Activated naive CD4-positive, alpha-beta T cell treated with anti-CD3 and anti-CD28 coated beads, Interleukin-2, amount 50 U/mL, for 24 hours (primary cell): ENCODE measurements around the gene CFAP206.
A peak's percentile ranks its signal among the peaks of the same experiment; 100 is the strongest.

Source experiments
- H3K27ac Mint-ChIP-seq: one replicate; pipeline ENCODE4 v1.8.0; 2021; ENCODE audit warnings: mild to moderate bottlenecking, mixed read lengths
- H3K27me3 Mint-ChIP-seq: one replicate; pipeline ENCODE4 v1.8.0; 2021; ENCODE audit warnings: mixed read lengths
- H3K36me3 Mint-ChIP-seq: one replicate; pipeline ENCODE4 v1.8.0; 2021; ENCODE audit warnings: mixed read lengths
- H3K4me1 Mint-ChIP-seq: one replicate; pipeline ENCODE4 v1.8.0; 2021; ENCODE audit warnings: mixed read lengths
- H3K4me3 Mint-ChIP-seq: one replicate; pipeline ENCODE4 v1.8.0; 2021; ENCODE audit warnings: mild to moderate bottlenecking, mixed read lengths
- H3K9me3 Mint-ChIP-seq: one replicate; pipeline ENCODE4 v1.8.0; 2021; ENCODE audit warnings: mixed read lengths

CFAP206 gene, protein sequence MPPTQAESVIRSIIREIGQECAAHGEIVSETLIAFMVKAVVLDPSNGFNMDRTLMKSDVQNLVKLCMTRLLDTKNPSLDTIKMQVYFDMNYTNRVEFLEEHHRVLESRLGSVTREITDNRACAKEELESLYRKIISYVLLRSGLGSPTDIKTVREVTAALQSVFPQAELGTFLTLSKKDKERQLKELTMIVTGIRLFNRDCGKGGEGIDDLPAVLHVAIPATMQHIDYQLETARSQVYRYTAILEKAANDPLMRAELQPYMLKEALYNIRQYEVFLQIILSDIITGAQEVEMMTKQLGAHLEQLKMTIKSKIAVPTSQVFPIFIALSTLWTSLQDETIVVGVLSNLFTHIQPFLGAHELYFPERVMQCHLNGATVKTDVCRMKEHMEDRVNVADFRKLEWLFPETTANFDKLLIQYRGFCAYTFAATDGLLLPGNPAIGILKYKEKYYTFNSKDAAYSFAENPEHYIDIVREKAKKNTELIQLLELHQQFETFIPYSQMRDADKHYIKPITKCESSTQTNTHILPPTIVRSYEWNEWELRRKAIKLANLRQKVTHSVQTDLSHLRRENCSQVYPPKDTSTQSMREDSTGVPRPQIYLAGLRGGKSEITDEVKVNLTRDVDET

DNA sequence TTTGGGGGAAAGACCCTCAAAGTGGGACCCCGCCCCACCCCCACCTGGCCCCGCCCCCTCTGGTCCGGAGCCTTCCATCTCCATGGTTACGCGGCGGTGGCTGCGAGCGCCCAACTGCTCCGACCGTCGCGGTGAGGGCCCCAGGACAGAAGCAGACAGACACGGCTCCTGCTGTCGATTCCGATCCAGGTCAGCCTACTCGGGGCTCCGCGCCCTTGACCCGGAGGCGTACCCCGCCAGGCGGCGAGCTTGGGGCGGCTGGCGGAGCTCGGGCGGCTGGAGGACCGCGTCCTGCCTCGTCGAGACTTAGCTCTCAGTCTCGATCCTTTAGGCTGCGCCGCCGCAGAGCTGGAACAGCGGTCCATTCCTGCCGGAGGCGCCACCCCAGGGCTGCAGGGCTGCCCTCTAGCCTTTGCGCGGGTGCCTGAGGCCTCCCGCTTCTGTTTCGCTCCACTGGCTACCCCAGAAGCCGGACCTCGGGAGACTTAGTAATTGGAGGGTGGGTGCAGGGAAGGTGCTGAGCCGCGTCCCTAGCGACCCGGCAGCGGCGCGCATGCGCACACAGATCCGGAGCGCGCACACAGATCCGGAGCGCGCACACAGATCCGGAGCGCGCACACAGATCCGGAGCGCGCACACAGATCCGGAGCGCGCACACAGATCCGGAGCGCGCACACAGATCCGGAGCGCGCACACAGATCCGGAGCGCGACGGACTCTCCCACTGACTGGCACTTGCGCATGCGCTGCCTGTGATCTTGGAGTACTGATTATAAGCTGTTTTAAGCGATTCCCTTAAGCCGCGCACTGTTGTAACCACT is at the start of gene CFAP206:
Gene CFAP206, plus strand, starts transcription at position 72 of the 820 bp plus-strand sequence. CDS start 1,868 bp downstream, outside the sequence.
- Mint-ChIP-seq H3K27me3 (peaks cover 14% of the 10 kb centered on the region), H3K36me3 (no peaks in the 10 kb centered on the region), H3K9me3 (no peaks in the 10 kb centered on the region), H3K4me3 (peak within 1 kb of the TSS; percentile 84), H3K27ac (peak within 1 kb of the TSS; percentile 36), H3K4me1 (peaks cover 15% of the 10 kb centered on the region)

- peaks cover 13% of the 10 kb centered on the region for H3K36me3 Mint-ChIP-seq
- no peak overlapping the region for H3K27ac Mint-ChIP-seq
- H3K4me3 Mint-ChIP-seq, result no peak overlapping the region
- no peaks in the 10 kb centered on the region for H3K27me3 Mint-ChIP-seq
- no peaks in the 10 kb centered on the region for H3K9me3 Mint-ChIP-seq
- no peaks in the 10 kb centered on the region for H3K4me1 Mint-ChIP-seq
Measured at GRCh38 chr6:87364602-87365252, 43.0 kb upstream of the CFAP206 start.

- Mint-ChIP-seq H3K4me1 (no peaks in the 10 kb centered on the region), H3K4me3 (no peak overlapping the region), H3K36me3 (peaks cover 10% of the 10 kb centered on the region), H3K27ac (no peak overlapping the region), H3K9me3 (no peaks in the 10 kb centered on the region), H3K27me3 (no peaks in the 10 kb centered on the region)
Measured at GRCh38 chr6:87366072-87366827, 41.5 kb upstream of the CFAP206 start.

DNA sequence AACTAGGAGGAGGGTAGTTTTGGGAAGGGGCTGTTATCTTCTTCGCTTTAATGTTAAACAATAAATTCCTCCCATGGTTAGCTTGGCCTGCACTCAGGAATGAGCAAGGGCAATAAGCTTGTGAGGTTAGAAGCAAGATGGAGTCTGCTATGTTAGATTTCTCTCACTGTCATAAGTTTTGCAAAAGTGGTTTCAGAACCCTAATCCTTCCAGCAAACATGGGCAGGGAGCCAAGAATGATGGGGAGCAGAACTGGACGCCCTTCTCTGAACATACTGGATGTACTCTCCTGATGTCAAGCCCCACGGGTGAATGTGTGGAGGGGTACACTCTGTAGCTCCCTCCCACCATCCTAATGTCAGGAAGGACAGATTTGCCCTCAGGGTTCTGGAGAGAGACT is 40.9 kb upstream of the CFAP206 start:
- Mint-ChIP-seq H3K36me3 (peaks cover 11% of the 10 kb centered on the region), H3K27me3 (no peaks in the 10 kb centered on the region), H3K9me3 (no peaks in the 10 kb centered on the region), H3K27ac (no peak overlapping the region), H3K4me1 (no peaks in the 10 kb centered on the region), H3K4me3 (no peak overlapping the region)

DNA sequence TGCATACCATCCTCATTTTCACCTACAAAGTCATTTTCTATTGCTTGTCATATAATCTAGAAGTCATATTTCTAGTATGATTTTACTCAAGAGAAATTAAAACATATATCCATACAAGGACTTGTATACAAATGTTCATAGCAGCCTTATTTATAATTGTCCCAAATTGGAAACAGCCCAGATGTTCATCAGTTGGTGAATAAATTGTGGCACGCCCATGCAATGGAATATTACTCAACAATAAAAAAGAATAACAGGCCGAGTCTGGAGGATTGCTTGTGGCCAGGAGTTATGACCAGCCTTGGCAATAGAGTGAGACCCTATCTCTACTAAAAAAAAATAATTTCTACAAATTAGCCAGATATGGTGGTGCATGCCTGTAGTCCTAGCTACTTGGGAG is 34.4 kb upstream of the CFAP206 start:
- H3K27me3 Mint-ChIP-seq, result no peaks in the 10 kb centered on the region
- H3K36me3 Mint-ChIP-seq, result peaks cover 2% of the 10 kb centered on the region
- no peak overlapping the region for H3K27ac Mint-ChIP-seq

GRCh38 chr6:87375315-87375714 is 32.5 kb upstream of the CFAP206 start:
- H3K4me3 Mint-ChIP-seq, result no peak overlapping the region
- no peak overlapping the region for H3K27ac Mint-ChIP-seq
- H3K27me3 Mint-ChIP-seq, result no peaks in the 10 kb centered on the region
- H3K9me3 Mint-ChIP-seq, result no peaks in the 10 kb centered on the region
- no peaks in the 10 kb centered on the region for H3K4me1 Mint-ChIP-seq
- H3K36me3 Mint-ChIP-seq, result peaks cover 2% of the 10 kb centered on the region

More for the DNA sequence above, 34.4 kb upstream of the CFAP206 start:
- H3K4me1 Mint-ChIP-seq, result no peaks in the 10 kb centered on the region
- H3K4me3 Mint-ChIP-seq, result no peak overlapping the region
- H3K9me3 Mint-ChIP-seq, result no peaks in the 10 kb centered on the region

- H3K36me3 Mint-ChIP-seq, result peaks cover 2% of the 10 kb centered on the region
- H3K27me3 Mint-ChIP-seq, result no peaks in the 10 kb centered on the region
- no peaks in the 10 kb centered on the region for H3K4me1 Mint-ChIP-seq
- H3K27ac Mint-ChIP-seq, result no peak overlapping the region
- no peaks in the 10 kb centered on the region for H3K9me3 Mint-ChIP-seq
- H3K4me3 Mint-ChIP-seq, result no peak overlapping the region
Measured at GRCh38 chr6:87376643-87377042, 31.1 kb upstream of the CFAP206 start.

- Mint-ChIP-seq H3K27ac (no peak overlapping the region), H3K4me1 (no peaks in the 10 kb centered on the region), H3K27me3 (no peaks in the 10 kb centered on the region), H3K9me3 (no peaks in the 10 kb centered on the region), H3K36me3 (no peaks in the 10 kb centered on the region), H3K4me3 (no peak overlapping the region)
Measured at GRCh38 chr6:87378947-87379346, 28.8 kb upstream of the CFAP206 start.

GRCh38 chr6:87382861-87383260 is 24.9 kb upstream of the CFAP206 start:
- no peaks in the 10 kb centered on the region for H3K27me3 Mint-ChIP-seq
- no peaks in the 10 kb centered on the region for H3K36me3 Mint-ChIP-seq
- no peak overlapping the region for H3K27ac Mint-ChIP-seq
- H3K4me1 Mint-ChIP-seq, result no peaks in the 10 kb centered on the region
- no peak overlapping the region for H3K4me3 Mint-ChIP-seq
- no peaks in the 10 kb centered on the region for H3K9me3 Mint-ChIP-seq

DNA sequence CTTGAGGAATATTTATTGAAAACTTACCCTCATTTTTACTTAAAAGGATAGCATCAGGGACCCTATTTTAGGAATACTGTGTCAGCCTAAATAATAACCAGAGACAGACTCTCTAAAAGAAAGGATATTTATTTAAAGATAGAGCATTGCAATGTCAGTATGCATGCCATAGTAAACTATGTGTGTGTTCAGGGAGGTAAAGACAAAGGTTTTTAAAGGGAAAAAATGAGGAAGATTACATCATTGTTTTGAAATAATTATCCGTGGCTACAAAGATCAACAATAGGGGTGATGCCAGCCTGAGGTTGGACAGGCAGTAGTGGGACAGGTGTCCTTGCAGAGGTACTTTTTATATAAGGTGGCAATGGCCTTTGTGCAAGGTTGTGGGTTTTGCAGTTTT is 23.7 kb upstream of the CFAP206 start:
- no peaks in the 10 kb centered on the region for H3K9me3 Mint-ChIP-seq
- no peak overlapping the region for H3K27ac Mint-ChIP-seq
- H3K36me3 Mint-ChIP-seq, result no peaks in the 10 kb centered on the region
- no peaks in the 10 kb centered on the region for H3K4me1 Mint-ChIP-seq
- no peak overlapping the region for H3K4me3 Mint-ChIP-seq
- H3K27me3 Mint-ChIP-seq, result no peaks in the 10 kb centered on the region

- Mint-ChIP-seq H3K36me3 (no peaks in the 10 kb centered on the region), H3K4me3 (no peak overlapping the region), H3K27ac (no peak overlapping the region), H3K27me3 (no peaks in the 10 kb centered on the region), H3K9me3 (no peaks in the 10 kb centered on the region), H3K4me1 (no peaks in the 10 kb centered on the region)
Measured at GRCh38 chr6:87384449-87384848, 23.3 kb upstream of the CFAP206 start.

DNA sequence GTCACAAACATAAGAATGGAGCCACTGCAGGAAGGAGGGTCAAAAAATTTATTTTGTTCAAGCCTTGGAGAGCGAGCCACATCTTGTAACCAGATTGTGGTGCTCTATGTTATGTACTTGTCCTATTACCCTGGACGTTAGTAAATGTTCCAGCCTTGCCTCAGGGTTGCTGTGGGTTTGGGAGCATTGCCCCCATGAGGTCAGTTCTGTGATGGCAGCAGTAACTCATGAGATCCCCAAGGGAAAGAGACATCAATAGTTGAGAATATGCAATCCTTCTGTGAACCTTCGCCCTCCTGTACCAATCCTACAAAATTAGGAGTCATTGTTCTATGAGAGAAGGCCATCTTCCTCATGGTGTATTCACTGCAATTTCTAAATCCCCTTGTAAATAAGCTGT is 16.4 kb upstream of the CFAP206 start:
- Mint-ChIP-seq H3K27ac (no peak overlapping the region), H3K36me3 (no peaks in the 10 kb centered on the region), H3K9me3 (no peaks in the 10 kb centered on the region), H3K4me1 (peaks cover 3% of the 10 kb centered on the region), H3K27me3 (no peaks in the 10 kb centered on the region), H3K4me3 (no peak overlapping the region)

GRCh38 chr6:87393026-87393622 is 14.6 kb upstream of the CFAP206 start:
- no peak overlapping the region for H3K27ac Mint-ChIP-seq
- no peaks in the 10 kb centered on the region for H3K27me3 Mint-ChIP-seq
- peaks cover 3% of the 10 kb centered on the region for H3K4me1 Mint-ChIP-seq
- H3K9me3 Mint-ChIP-seq, result no peaks in the 10 kb centered on the region
- H3K4me3 Mint-ChIP-seq, result no peak overlapping the region
- no peaks in the 10 kb centered on the region for H3K36me3 Mint-ChIP-seq

- no peaks in the 10 kb centered on the region for H3K27me3 Mint-ChIP-seq
- H3K4me1 Mint-ChIP-seq, result peaks cover 3% of the 10 kb centered on the region
- H3K36me3 Mint-ChIP-seq, result no peaks in the 10 kb centered on the region
- H3K27ac Mint-ChIP-seq, result no peak overlapping the region
- H3K9me3 Mint-ChIP-seq, result no peaks in the 10 kb centered on the region
- no peak overlapping the region for H3K4me3 Mint-ChIP-seq
Measured at GRCh38 chr6:87395431-87395830, 12.3 kb upstream of the CFAP206 start.
